Measurements from ENCODE around the gene KMT5C. TPM values are rescaled to one million over a fixed set of nuclear protein-coding genes. Genes with fewer than 3 reads are reported as not detected.

Gene KMT5C
- polyA plus RNA-seq, 3 donors: 0.89 to 26.9 (median 1.5) TPM

DNA sequence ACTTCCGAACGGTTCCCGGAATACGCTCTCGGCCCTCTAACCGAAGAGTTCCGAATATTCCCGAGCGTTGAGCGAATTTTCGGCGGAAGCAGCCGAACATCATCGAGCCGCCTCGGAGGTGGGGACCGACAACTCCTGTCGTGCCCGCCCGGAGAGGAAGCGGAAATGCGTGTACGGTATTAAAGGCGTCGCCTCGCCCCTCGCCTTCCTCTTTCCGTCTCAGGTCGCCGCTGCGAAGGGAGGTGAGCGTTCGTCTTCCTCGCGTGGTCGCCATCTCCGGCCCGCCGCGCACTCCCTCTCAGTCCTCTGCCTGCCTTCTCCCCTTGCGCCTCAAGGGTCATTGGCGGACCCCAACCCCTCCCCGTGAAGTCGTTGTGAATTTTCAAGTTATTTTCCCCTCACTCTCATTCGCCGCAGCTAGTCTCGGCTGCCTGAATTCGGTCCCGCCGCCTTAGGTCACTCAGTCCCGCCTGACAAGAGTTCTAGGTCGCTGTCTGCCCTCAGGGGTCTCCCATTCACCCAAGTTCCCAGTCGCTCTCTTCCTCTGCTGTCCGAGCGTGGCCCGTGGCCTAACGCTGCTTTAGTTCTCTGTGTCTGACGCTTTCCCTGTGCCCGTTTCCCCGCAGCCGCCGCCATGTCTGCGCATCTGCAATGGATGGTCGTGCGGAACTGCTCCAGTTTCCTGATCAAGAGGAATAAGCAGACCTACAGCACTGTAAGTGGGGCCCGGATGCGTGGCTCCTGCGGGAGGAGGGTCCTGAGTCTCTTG, 46.2 kb downstream of the KMT5C start, which contains the start of gene RPL28:
RPL28 (plus strand) TSS at position 209 of the 769 bp plus-strand sequence; CDS start at position 635, 426 bp downstream.
- Histone ChIP-seq H3K4me1 (ENCODE audit: control insufficient read depth in 1 of 2, insufficient read depth in 2 of 2, low read length in 2 of 2) (peaks cover 43 to 56% of the 10 kb centered on the region in 2 donors), H4K20me1 (ENCODE audit: insufficient read depth, low read length) (peaks cover 51% of the 10 kb centered on the region), H3K9ac (ENCODE audit: insufficient read depth, low read length, poor library complexity, severe bottlenecking) (peak within 1 kb of the TSS; percentile 83), H3K27me3 (ENCODE audit: control insufficient read depth in 2 of 2, insufficient read depth in 2 of 2, low read length in 2 of 2) (no peaks in the 10 kb centered on the region), H3K4me3 (replicated peaks in 1 of 3; ENCODE audit: low read depth in 2 of 3, low read length in 3 of 3) (peak within 1 kb of the TSS; percentile 85 to 95 (median 92)), H3K79me2 (ENCODE audit: insufficient read depth, low read length) (peaks cover 43% of the 10 kb centered on the region), H3K9me3 (replicated peaks in 1 of 2; ENCODE audit: control insufficient read depth in 1 of 2, insufficient read depth in 1 of 2, low read length in 2 of 2) (no peaks in the 10 kb centered on the region), H3K27ac (ENCODE audit: low read depth in 1 of 2, low read length in 2 of 2) (peak within 1 kb of the TSS; percentile 63 to 93), H3K4me2 (replicated peaks; ENCODE audit: extremely low read depth, low read length, poor library complexity, severe bottlenecking) (peak within 1 kb of the TSS; percentile 99), H2AFZ (ENCODE audit: insufficient read depth, low read depth, low read length, poor library complexity, severe bottlenecking) (peak within 1 kb of the TSS; percentile 90), H3K36me3 (replicated peaks in 1 of 2; ENCODE audit: control insufficient read depth in 1 of 2, insufficient read depth in 2 of 2, low read length in 2 of 2) (peaks cover 38% of the 10 kb centered on the region in 2 donors)
- H3K4me3 Mint-ChIP-seq: peak within 1 kb of the TSS; percentile 100
- TF ChIP-seq, protein P1, sequence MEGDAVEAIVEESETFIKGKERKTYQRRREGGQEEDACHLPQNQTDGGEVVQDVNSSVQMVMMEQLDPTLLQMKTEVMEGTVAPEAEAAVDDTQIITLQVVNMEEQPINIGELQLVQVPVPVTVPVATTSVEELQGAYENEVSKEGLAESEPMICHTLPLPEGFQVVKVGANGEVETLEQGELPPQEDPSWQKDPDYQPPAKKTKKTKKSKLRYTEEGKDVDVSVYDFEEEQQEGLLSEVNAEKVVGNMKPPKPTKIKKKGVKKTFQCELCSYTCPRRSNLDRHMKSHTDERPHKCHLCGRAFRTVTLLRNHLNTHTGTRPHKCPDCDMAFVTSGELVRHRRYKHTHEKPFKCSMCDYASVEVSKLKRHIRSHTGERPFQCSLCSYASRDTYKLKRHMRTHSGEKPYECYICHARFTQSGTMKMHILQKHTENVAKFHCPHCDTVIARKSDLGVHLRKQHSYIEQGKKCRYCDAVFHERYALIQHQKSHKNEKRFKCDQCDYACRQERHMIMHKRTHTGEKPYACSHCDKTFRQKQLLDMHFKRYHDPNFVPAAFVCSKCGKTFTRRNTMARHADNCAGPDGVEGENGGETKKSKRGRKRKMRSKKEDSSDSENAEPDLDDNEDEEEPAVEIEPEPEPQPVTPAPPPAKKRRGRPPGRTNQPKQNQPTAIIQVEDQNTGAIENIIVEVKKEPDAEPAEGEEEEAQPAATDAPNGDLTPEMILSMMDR (IDR thresholded peaks at IDR 0.05): no peak
- DNase-seq: peak; percentile 98 to 99 (median 98)
- WGBS (ENCODE audit: insufficient coverage): 0% methylated on average over 68 of the region's 68 CpGs
- H3K9me3 Mint-ChIP-seq: peaks cover 0 to 2% (median 0%) of the 10 kb centered on the region in 7 donors
- H3K27me3 Mint-ChIP-seq (ENCODE audit: low read depth in 3 of 3): peaks cover 2 to 14% (median 6%) of the 10 kb centered on the region in 3 donors
- H3K27ac Mint-ChIP-seq: peak within 1 kb of the TSS; percentile 96 to 99 (median 97)
- peaks cover 62% of the 10 kb centered on the region for H3K4me1 Mint-ChIP-seq
- peaks cover 42 to 44% of the 10 kb centered on the region in 2 donors for H3K36me3 Mint-ChIP-seq
- intact Hi-C loops (cut with micrococcal nuclease): loop anchor here (1.0 to 5.0 kb wide), 4 partner anchors 21 to 84 kb away; partner anchors contain the start of genes UBE2S (in 2 of the 2) and KMT5C (in 1 of the 2)

DNA sequence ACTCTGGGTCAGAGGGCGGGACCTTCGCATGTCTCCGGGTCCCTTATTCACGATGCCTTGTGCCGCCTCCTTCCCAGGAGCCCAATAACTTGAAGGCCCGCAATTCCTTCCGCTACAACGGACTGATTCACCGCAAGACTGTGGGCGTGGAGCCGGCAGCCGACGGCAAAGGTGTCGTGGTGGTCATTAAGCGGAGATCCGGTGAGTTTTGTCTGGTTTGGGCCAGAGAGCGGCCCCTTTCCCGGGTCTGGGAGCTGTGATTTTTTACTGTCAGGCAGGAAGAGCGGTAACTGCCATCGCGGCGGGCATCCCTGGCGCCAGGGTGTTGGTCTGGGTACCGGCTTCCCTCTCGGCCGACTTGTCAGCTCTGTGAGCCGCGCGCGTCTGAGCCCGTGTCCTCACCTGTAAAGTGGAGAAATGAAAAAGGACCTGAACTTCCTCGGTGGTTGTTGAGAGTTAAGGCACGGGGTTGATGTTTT, 46.9 kb downstream of the KMT5C start:
- intact Hi-C loops (cut with micrococcal nuclease): loop anchor here (1.0 to 5.0 kb wide), 3 partner anchors 20 to 84 kb away; partner anchors contain the start of gene UBE2S (in 2 of the 2)
- Mint-ChIP-seq H3K27ac (peak overlapping the region; percentile 96 to 99 (median 97)), H3K27me3 (ENCODE audit: low read depth in 3 of 3) (peaks cover under 1 to 14% (median 6%) of the 10 kb centered on the region in 3 donors), H3K4me3 (peak overlapping the region; percentile 100), H3K36me3 (peaks cover 44% of the 10 kb centered on the region in 2 donors), H3K9me3 (peaks cover 0 to 2% (median 0%) of the 10 kb centered on the region in 7 donors), H3K4me1 (peaks cover 62% of the 10 kb centered on the region)
- H2AFZ ChIP-seq (ENCODE audit: insufficient read depth, low read depth, low read length, poor library complexity, severe bottlenecking): peak overlapping the region; percentile 76
- peak overlapping the region; percentile 85 to 95 (median 92) for H3K4me3 ChIP-seq (replicated peaks in 1 of 3; ENCODE audit: low read depth in 2 of 3, low read length in 3 of 3)
- H3K4me2 ChIP-seq (replicated peaks; ENCODE audit: extremely low read depth, low read length, poor library complexity, severe bottlenecking): peak overlapping the region; percentile 99
- H3K27ac ChIP-seq (ENCODE audit: low read depth in 1 of 2, low read length in 2 of 2): peak overlapping the region; percentile 63 to 93
- H3K9ac ChIP-seq (ENCODE audit: insufficient read depth, low read length, poor library complexity, severe bottlenecking): peak overlapping the region; percentile 83
- peaks cover 43% of the 10 kb centered on the region for H3K79me2 ChIP-seq (ENCODE audit: insufficient read depth, low read length)
- no peaks in the 10 kb centered on the region for H3K9me3 ChIP-seq (replicated peaks in 1 of 2; ENCODE audit: control insufficient read depth in 1 of 2, insufficient read depth in 1 of 2, low read length in 2 of 2)
- 3% methylated on average over 32 of the region's 33 CpGs for WGBS (ENCODE audit: insufficient coverage)
- peaks cover 40 to 43% of the 10 kb centered on the region in 2 donors for H3K36me3 ChIP-seq (replicated peaks in 1 of 2; ENCODE audit: control insufficient read depth in 1 of 2, insufficient read depth in 2 of 2, low read length in 2 of 2)
- H4K20me1 ChIP-seq (ENCODE audit: insufficient read depth, low read length): peaks cover 57% of the 10 kb centered on the region
- TF ChIP-seq, protein P1 (IDR thresholded peaks at IDR 0.05): no peak
- peak in 1 of 3 donors; percentile 54 for DNase-seq
- peaks cover 43 to 56% of the 10 kb centered on the region in 2 donors for H3K4me1 ChIP-seq (ENCODE audit: control insufficient read depth in 1 of 2, insufficient read depth in 2 of 2, low read length in 2 of 2)
- no peaks in the 10 kb centered on the region for H3K27me3 ChIP-seq (ENCODE audit: control insufficient read depth in 2 of 2, insufficient read depth in 2 of 2, low read length in 2 of 2)
